Measurements from ENCODE around the gene YBX1.

Gene YBX1

DNA sequence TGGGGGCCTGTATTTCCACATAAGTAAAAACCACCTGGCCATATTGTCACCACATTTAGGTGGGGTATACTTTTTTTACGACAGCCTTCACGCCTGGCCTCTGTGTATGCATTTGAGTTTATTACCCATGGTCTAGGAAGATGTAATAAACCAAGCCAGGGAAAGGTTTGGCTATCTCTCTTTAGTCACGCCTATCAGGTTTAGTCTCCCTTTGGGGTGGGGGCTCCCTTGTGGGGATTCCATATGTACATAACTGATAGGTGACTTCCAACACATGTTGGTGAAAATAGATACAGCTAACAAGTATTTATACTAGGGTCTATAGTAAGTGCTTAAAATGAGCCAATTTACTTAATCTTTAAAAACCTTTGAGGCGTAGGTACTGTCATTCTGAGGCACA is 4.2 kb downstream of the YBX1 start:
- no peak overlapping the region for H3K4me3 ChIP-seq (ENCODE audit: control insufficient read depth, low read depth, low read length)
- no peak for DNase-seq (ENCODE audit: low read depth)
- TF ChIP-seq, protein P1, sequence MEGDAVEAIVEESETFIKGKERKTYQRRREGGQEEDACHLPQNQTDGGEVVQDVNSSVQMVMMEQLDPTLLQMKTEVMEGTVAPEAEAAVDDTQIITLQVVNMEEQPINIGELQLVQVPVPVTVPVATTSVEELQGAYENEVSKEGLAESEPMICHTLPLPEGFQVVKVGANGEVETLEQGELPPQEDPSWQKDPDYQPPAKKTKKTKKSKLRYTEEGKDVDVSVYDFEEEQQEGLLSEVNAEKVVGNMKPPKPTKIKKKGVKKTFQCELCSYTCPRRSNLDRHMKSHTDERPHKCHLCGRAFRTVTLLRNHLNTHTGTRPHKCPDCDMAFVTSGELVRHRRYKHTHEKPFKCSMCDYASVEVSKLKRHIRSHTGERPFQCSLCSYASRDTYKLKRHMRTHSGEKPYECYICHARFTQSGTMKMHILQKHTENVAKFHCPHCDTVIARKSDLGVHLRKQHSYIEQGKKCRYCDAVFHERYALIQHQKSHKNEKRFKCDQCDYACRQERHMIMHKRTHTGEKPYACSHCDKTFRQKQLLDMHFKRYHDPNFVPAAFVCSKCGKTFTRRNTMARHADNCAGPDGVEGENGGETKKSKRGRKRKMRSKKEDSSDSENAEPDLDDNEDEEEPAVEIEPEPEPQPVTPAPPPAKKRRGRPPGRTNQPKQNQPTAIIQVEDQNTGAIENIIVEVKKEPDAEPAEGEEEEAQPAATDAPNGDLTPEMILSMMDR (conservative IDR thresholded peaks at IDR 0.05; ENCODE audit: control insufficient read depth, insufficient read depth, low read depth, low read length) = no peak

GRCh38 chr1:42689912-42690311 is 7.7 kb downstream of the YBX1 start:
- H3K4me3 ChIP-seq (ENCODE audit: control insufficient read depth, low read depth, low read length) = no peak overlapping the region
- no peak for DNase-seq (ENCODE audit: low read depth)
- TF ChIP-seq, protein P1 (conservative IDR thresholded peaks at IDR 0.05; ENCODE audit: control insufficient read depth, insufficient read depth, low read depth, low read length) = no peak

DNA sequence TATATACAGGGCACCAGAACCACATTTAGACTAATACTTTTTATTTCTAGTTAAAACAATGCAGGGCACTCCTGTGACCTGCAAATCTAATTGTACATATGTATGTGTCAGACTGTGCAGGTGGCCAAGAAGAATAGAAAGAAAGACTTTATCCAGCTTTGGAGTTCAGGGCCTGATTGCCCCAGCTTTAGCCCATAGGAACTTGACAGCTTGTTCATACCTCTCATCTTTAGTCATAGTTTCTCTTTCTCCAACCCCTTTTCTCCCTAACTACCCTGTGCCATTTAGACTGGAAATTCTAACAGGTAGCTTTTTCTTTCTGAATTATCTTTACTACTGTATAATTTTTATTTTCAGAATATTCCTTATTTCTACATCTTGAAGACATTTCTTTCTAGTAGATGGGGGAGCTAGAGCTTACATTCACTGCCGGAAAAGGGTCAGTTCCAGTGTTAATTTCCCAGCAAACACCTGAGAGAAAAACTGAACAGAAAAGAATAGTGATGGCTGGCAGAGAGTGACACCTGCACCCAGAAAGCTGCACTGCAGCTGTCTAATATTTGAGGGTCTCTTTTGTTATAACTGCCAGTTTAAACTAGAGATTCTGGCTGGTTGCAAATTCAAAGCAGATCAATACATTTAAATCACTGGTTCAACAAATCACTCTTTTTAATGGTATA is 8.4 kb downstream of the YBX1 start:
- no peak for DNase-seq (ENCODE audit: low read depth)
- TF ChIP-seq, protein P1 (conservative IDR thresholded peaks at IDR 0.05; ENCODE audit: control insufficient read depth, insufficient read depth, low read depth, low read length) = peak; percentile 4

GRCh38 chr1:42691157-42691498 is 8.9 kb downstream of the YBX1 start:
- DNase-seq (ENCODE audit: low read depth) = no peak
- TF ChIP-seq, protein P1 (conservative IDR thresholded peaks at IDR 0.05; ENCODE audit: control insufficient read depth, insufficient read depth, low read depth, low read length) = no peak
- H3K4me3 ChIP-seq (ENCODE audit: control insufficient read depth, low read depth, low read length) = no peak overlapping the region

More for the DNA sequence above, 8.4 kb downstream of the YBX1 start:
- H3K4me3 ChIP-seq (ENCODE audit: control insufficient read depth, low read depth, low read length) = no peak overlapping the region

- H3K4me3 ChIP-seq (ENCODE audit: control insufficient read depth, low read depth, low read length) = no peak overlapping the region
- TF ChIP-seq, protein P1 (conservative IDR thresholded peaks at IDR 0.05; ENCODE audit: control insufficient read depth, insufficient read depth, low read depth, low read length) = no peak
- no peak for DNase-seq (ENCODE audit: low read depth)
Observed at GRCh38 chr1:42692461-42692860, 10.2 kb downstream of the YBX1 start.

DNA sequence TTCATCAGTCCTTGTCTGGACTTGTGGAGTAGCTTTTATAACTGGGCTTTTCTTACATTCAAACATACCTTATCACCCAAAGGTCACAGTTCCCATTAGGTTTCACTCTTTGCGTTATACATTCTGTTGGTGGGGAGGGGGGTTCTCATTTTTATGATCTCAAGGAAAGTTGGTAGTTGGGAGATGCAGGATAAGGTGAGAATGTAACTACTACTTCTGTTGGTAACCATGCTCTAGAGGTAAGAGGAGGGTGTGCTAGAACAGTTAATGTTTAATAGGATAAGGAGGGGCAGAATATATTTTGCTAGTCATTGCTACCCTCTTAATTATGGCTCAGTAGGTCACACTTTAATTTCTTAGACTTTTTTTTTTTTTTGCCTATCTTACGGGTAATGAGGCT is 10.7 kb downstream of the YBX1 start:
- no peak for DNase-seq (ENCODE audit: low read depth)
- no peak overlapping the region for H3K4me3 ChIP-seq (ENCODE audit: control insufficient read depth, low read depth, low read length)

More for the DNA sequence above, 10.7 kb downstream of the YBX1 start:
- TF ChIP-seq, protein P1 (conservative IDR thresholded peaks at IDR 0.05; ENCODE audit: control insufficient read depth, insufficient read depth, low read depth, low read length) = no peak

Data from fibroblast of mammary gland (primary cell).